HEK293T (cell line): ENCODE data around the gene DCXR.

Source experiments
- BHLHE40 ChIP-seq: fragments of 450-650 bp; IDR thresholded peaks from 2 replicates; pipeline ENCODE4 v1.6.1; 2016; ENCODE audit warnings: mild to moderate bottlenecking, moderate library complexity, borderline replicate concordance
- CTBP1 ChIP-seq: fragments of 450-650 bp; IDR thresholded peaks from 2 replicates; pipeline ENCODE4 v1.6.1; 2016; ENCODE audit warnings: borderline replicate concordance
- ELF4 ChIP-seq: fragments of 450-650 bp; IDR thresholded peaks from 2 replicates; pipeline ENCODE4 v1.6.1; 2017; ENCODE audit warnings: antibody characterized with exemption
- PKNOX1 ChIP-seq: fragments of 450-650 bp; IDR thresholded peaks from 2 replicates; pipeline ENCODE4 v1.6.1; 2016

DNA sequence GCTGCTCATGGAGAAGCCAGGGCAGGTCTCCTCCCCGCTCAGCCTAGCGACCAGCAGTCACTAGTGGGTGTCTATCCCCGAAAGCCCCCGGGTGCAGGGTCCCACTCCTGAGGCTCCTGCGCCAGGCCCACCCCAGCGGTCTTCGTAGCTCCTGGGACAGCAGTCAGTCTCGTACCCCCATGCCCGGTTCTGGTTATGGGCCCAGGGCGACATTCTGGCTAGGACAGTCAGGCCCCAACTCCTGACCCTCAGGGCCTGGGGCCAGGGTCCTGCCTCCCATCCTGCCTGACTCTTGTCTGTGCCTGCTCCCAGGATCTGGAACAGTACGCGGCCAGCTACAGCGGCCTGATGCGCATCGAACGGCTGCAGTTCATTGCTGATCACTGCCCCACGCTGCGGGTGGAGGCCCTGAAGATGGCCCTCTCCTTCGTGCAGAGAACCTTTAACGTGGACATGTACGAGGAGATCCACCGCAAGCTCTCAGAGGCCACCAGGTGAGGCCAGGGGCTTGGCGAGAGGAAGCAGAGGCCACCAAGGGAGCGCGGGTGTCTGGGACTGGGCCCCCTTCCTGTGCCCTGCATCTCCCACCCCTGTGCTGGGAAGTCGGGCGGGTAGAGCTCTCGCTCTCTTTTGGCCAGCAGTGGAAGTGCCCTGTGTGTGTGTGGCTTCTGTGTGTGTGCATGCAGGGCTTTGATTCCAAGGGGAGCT lies 16.2 kb upstream of the DCXR start:
- TF ChIP-seq BHLHE40: no peak
- TF ChIP-seq CTBP1: no peak
- TF ChIP-seq ELF4: no peak
- no peak for TF ChIP-seq PKNOX1
